IMR-90 (cell line): Measurements from ENCODE around the gene COLGALT1.

Experiments used
- CHD1 ChIP-seq: IDR thresholded peaks from 2 replicates; pipeline ENCODE4 v1.6.1; 2012; ENCODE audit warnings: low read depth, low read length, improper control_type of control experiment
- MAFK ChIP-seq: IDR thresholded peaks from 2 replicates; pipeline ENCODE4 v1.6.1; 2012; ENCODE audit warnings: low read depth, low read length, improper control_type of control experiment
- MAZ ChIP-seq: IDR thresholded peaks from 2 replicates; pipeline ENCODE4 v1.6.1; 2012; ENCODE audit warnings: low read depth, mild to moderate bottlenecking, low read length, improper control_type of control experiment, moderate library complexity, borderline replicate concordance
- POLR2A ChIP-seq: IDR thresholded peaks from 2 replicates; pipeline ENCODE4 v1.6.1; 2012; ENCODE audit warnings: mild to moderate bottlenecking, low read depth, low read length
- RFX5 ChIP-seq: IDR thresholded peaks from 2 replicates; pipeline ENCODE4 v1.8.0; 2012; ENCODE audit warnings: low read depth, mild to moderate bottlenecking, low read length, moderate library complexity
- SMC3 ChIP-seq: fragments of 150-350 bp; IDR thresholded peaks from 2 replicates; pipeline ENCODE4 v1.6.1; 2016; ENCODE audit warnings: low read depth, mild to moderate bottlenecking, antibody characterized with exemption, low read length, moderate library complexity
- TF ChIP-seq, protein P1 (sequence below): conservative IDR thresholded peaks from 2 replicates; pipeline ENCODE4 v1.5.1; 2012; ENCODE audit warnings: mild to moderate bottlenecking, low read depth, low read length, improper control_type of control experiment

DNA sequence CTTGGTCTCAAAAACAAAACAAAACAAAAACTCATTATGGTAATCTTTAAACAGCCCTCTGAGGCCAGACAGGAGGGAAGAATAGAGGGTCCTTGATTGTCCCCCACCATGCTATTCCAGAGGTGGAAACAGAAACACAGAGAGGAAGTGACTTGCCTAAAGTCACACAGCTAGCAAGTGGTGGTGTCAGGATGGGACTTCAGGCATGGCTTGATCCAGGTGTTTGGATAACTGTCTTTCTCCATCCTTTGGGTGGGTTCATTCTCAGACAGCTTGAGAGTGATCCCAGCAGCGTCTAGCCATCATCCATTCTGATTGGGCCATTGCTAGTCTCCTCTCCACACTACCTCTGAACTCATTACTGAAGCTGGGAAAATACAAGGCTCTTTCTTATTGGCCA, 12.5 kb downstream of the COLGALT1 start:
- TF ChIP-seq CHD1 (no peak), MAFK (no peak), RFX5 (no peak), SMC3 (no peak), POLR2A (no peak), MAZ (no peak)
- TF ChIP-seq, protein P1, sequence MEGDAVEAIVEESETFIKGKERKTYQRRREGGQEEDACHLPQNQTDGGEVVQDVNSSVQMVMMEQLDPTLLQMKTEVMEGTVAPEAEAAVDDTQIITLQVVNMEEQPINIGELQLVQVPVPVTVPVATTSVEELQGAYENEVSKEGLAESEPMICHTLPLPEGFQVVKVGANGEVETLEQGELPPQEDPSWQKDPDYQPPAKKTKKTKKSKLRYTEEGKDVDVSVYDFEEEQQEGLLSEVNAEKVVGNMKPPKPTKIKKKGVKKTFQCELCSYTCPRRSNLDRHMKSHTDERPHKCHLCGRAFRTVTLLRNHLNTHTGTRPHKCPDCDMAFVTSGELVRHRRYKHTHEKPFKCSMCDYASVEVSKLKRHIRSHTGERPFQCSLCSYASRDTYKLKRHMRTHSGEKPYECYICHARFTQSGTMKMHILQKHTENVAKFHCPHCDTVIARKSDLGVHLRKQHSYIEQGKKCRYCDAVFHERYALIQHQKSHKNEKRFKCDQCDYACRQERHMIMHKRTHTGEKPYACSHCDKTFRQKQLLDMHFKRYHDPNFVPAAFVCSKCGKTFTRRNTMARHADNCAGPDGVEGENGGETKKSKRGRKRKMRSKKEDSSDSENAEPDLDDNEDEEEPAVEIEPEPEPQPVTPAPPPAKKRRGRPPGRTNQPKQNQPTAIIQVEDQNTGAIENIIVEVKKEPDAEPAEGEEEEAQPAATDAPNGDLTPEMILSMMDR, result no peak
